DLD1 (cell line): ENCODE results near the gene BGN.

ENCODE experiments used
- in situ Hi-C: cut with HindIII; loops from 2 replicates; pipeline ENCODE4 v1.10.0; 2017; ENCODE audit warnings: low sequenced_read_pairs

BGN gene

DNA sequence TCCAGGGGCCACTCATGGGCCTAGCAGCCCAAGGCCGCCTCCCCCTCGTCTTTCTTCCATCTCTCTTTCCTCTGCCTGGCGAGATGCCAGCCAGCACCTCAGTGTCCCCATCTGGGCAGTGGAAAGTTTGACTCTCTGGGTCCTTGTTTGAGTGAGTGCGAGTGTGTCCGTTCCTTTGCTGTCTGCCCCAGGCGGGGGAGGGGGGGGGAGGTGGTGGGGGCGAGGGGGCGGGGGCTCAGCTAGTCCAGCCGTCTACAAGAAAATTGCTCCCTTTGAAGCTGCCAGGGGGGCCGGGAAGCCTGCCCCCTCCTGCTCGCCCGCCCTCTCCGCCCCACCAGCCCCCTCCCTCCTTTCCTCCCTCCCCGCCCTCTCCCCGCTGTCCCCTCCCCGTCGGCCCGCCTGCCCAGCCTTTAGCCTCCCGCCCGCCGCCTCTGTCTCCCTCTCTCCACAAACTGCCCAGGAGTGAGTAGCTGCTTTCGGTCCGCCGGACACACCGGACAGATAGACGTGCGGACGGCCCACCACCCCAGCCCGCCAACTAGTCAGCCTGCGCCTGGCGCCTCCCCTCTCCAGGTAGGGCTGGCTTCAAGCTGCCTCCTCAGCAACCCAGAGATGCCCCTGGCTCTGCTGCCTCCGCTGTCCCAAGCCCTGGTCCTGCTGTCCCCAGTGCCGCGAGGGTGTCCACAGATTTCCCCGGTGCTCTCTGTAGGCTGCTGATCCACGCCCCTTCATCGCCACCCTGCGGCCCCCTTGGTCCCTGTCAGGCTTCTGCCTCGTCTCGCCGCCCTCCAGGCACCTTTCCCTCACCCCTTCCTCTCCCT is at the start of gene BGN:
TSS of gene BGN (plus strand) at position 440 of the 821 bp plus-strand sequence. CDS start 9,652 bp downstream, outside the sequence.
- in situ Hi-C loops: no loop called here

- in situ Hi-C loops: no loop called here
These were observed 49.5 kb upstream of the BGN start for GRCh38 chrX:153445106-153445855.

- in situ Hi-C loops: no loop called here
These were observed 48.7 kb upstream of the BGN start, which contains the start of gene TREX2 for GRCh38 chrX:153445856-153446635. TREX2 (minus strand) TSS chrX:153446056; CDS start chrX:153445430, 626 bp downstream.

GRCh38 chrX:153446636-153446936 is 48.2 kb upstream of the BGN start:
- in situ Hi-C loops: no loop called here

DNA sequence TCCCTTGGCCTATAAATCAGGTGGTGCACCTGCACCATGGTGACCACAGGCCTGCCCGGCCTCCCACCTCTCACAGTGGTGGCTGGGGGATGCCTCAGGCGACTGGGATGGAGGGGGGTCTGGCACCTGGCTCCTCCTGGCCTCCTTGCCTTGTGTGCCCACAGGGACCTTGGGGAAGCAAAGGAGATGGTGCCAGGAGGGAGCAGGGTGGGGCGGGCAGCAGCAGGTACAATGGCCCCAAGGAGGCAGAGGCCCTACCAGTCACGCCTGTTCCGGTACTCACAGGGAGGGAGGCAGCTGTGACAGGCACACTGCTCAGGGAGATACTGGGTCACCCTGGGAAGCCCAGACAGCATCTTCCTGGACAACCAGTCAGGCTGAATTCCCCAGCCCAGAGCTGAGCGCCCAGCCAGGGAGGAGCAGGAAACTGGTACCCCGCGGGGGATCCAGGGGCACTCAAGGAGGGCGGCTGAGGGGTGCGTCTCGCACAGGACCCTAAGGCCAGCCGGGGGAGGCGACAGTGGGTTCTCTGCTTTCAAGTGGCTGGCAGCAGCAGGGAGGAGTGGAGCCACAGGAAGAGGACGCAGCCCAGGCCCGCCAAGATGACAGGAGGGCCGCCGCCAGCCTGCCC is 47.7 kb upstream of the BGN start:
- in situ Hi-C loops: no loop called here

DNA sequence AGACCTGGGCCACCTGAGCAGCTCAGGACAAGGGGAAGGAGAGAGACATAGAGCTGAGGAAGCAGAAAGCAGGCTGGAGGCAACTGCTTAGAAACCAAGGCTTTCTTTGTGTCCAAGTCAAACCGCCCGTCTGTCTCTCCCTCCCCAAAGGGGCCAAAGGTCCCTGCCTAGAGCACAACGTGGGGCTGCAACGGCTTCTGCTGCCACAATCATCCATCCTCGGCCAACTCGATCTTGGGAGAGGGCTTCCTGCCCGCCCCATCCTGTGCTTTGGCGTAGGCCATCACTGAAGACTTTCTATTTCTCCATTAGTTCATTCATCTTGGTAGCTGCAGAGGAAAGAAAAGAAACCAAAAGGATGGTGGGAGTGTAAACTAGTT is 47.2 kb upstream of the BGN start:
- in situ Hi-C loops: no loop called here

DNA sequence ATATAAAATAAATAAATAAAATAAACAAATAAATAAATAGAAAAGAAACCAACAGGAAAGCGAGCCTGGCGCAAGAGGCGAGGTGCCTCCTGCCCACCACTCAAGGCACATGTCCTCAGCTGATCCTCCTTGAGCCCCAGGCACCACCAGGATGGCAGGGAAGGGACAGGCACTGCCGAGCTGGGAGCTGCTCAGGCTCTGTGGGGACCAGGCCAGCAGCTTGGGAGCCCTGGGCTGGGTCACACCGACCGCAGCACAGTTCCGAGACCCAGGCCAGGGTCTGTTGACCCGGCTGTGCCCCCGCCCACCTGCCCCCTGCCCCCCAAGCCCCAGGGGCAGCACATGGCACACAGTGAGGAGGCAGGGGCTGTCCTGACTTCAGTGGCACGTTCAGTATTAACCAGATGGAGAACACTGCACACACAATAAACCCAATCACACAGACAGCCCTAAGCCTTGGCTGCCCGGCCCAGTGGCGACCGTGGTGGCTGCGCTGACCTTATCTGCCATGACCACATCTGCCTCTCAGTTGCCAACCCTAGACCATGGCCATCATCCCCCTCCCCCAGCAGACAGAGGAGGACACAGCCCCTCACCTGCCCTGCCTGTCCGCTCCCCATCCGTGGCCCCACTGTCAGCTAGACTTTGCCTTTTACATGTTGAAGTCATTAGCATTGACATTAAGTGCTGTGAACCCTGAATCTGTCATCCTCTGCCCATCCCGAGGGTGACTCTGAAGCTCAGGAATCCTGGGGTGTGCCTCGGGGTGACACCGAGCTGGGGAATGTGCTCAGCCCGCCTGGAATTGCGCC is 46.0 kb upstream of the BGN start:
- in situ Hi-C loops: no loop called here

GRCh38 chrX:153449368-153450113 is 45.2 kb upstream of the BGN start:
- in situ Hi-C loops: no loop called here

GRCh38 chrX:153450114-153450948 is 44.4 kb upstream of the BGN start:
- in situ Hi-C loops: no loop called here

- in situ Hi-C loops: no loop called here
These were observed 43.9 kb upstream of the BGN start for GRCh38 chrX:153450949-153451277.

DNA sequence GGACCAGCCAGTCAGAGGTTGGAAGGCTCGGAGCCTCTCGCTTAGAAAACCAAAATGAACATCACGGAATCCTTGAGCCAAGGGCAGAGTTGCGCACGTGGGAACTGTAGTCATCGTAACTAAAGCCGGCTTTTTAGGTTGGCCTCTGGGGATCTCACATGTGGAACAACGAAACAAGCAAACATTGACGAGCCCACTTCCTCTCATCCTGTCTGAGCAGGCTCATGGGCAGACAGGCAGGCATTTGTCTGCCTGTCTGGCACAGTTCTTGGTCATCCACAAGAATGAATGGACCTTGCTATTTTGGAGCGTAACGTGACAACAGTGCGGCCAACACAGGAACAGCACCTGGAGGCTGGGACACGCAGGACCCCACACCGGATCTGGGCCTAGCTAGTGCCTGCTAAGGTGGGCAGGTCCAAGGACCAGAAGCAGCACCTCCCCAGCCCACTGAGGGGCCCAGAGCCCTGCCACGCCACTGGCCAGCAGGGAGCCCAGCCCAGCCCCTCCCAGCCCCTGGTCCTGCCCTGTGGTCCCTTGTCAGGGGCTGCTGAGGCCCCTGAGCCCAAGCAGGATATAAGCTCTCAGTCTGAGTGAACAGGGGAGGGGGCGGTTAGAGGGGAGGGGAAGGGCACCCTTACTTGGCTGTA is 39.8 kb upstream of the BGN start:
- in situ Hi-C loops: no loop called here

DNA sequence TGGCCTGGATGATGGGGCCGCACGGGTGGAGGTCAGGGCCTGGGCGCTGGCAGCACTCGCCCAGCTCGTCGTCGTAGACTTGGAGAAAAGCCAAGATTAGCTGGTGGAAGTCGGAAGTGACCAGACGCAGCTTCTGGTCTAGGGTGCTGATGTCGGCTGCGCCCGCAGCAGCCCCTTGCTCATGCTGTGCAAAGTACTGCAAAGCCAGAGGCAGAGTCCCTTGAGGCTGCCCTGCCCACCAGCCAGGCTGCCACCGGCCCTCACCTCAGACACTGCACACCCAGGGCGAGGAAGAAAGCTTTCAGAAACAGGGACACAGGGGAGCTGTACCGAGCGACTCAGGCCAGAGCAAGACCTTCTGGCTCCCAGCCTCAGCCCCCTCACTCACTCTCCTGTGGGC is 39.2 kb upstream of the BGN start:
- in situ Hi-C loops: no loop called here

- in situ Hi-C loops: no loop called here
These were observed 38.6 kb upstream of the BGN start for GRCh38 chrX:153456161-153456560.

- in situ Hi-C loops: no loop called here
These were observed 38.1 kb upstream of the BGN start for GRCh38 chrX:153456704-153457103.

DNA sequence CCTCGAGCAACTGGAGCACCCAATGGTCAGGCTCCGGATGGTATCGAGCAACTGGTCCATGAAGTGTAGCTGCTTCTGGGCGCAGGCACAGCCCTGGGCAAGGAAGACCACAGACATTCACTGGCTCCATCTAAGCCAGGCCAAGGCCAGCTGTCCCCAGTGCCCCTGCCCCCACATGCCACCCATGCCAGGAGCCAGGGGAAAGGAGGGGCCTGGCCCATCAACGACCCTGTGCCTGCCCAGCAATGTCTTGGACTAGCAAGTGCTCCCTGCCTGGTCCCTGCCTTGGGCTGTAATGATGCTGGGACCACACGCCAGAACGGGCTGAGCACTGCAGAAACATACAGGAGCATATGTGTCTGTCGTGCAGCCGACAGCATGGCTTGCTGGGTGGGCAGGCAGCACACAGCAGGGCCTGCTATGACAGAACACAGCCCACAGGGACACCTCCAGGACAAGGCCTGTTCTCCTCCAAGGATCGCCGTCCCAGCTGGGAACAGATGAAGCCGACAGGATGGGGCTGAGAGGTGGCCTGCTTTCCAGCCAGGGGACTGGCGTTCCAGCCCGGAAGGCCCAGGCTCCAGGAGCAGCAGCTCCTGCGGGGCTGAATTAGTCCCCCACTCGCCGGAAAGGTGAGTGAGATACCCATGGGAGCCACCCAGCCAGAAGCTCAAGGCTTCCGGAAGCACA is 37.5 kb upstream of the BGN start:
- in situ Hi-C loops: no loop called here

DNA sequence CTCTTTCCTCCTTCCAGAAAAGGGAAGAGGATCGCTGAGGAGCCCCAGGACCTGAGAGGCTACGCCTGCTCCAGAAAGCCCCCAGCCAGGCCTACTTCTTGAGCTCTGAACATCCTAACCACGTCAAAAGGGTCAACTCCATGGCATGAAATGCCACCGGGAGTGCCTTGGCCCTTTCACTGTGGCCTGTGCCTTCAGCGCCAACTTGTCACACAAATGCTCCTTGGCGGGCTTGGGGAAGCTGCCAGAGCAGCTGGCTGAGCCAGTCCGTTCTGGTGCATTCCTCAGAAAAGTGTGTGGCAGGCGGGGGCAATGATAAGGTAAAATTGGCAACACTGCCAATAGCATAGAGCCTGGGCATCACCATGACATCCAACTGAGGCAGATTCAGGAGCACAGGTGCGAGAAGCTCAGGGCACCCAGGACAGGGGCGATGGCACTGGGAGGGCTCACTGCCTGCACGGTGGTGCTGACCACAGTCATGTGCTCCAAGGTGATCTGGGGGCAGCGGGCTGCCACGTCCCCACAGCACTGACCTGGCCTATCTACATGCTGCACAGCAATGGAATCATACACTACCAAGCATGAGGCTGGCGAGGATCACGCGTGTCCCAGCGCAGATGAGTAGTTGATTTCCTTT is 36.8 kb upstream of the BGN start:
- in situ Hi-C loops: no loop called here

DNA sequence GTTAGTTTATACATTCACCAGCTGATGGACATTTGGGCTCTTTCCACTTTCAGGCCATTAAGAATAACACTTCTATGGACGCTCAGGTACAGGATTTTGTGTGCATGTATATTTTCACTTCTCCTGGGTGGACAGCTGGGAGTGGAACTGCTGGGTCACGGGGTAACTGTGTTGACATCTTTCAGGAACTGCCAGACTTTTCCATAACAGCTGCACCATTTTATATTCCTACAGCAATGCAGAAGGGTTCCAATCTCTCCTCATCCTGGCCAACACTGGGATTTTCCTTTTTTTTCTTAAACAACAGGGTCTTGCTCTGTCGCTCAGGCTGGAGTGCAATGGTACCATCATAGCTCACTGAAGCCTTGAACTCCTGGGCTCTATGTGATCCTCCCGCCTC is 36.3 kb upstream of the BGN start:
- in situ Hi-C loops: no loop called here
